NCI-H510A treated with DMSO at 0.1 percent for 48 hours (cell line): ENCODE measurements around the gene ISG20.
"Not testable (repeated sequence)": the region's sequence is repeated elsewhere in the genome, so short reads cannot be mapped to it uniquely, and the experiment has no call there.

ENCODE experiments used
- DNase-seq: peaks from one replicate; lab custom pipeline; 2025; lab: John Stamatoyannopoulos, UW

Gene ISG20

GRCh38 chr15:88636654-88637053 lies 2.2 kb upstream of the ISG20 start:
- DNase-seq = no peak

- no peak for DNase-seq
Measured at GRCh38 chr15:88637436-88637835, 1.4 kb upstream of the ISG20 start.

GRCh38 chr15:88637841-88638625 lies 783 bp upstream of the ISG20 start:
- no peak for DNase-seq

- no peak for DNase-seq
Measured at GRCh38 chr15:88641959-88642452, 3.2 kb downstream of the ISG20 start.

- not testable (repeated sequence) for DNase-seq
Measured at GRCh38 chr15:88642514-88642913, 3.7 kb downstream of the ISG20 start.

GRCh38 chr15:88644741-88645140 lies 5.9 kb downstream of the ISG20 start:
- DNase-seq = no peak

- no peak for DNase-seq
Measured at GRCh38 chr15:88645171-88646087, 6.6 kb downstream of the ISG20 start.

- DNase-seq = no peak
Measured at GRCh38 chr15:88646088-88646405, 7.2 kb downstream of the ISG20 start.

GRCh38 chr15:88646951-88647350 lies 8.1 kb downstream of the ISG20 start:
- DNase-seq = no peak

- DNase-seq = no peak
Measured at GRCh38 chr15:88647351-88648105, 8.7 kb downstream of the ISG20 start.

- DNase-seq = no peak
Measured at GRCh38 chr15:88648357-88649214, 9.8 kb downstream of the ISG20 start.

- DNase-seq = no peak
Measured at GRCh38 chr15:88649286-88649733, 10.5 kb downstream of the ISG20 start.

GRCh38 chr15:88649753-88650551 lies 11.1 kb downstream of the ISG20 start:
- no peak for DNase-seq

GRCh38 chr15:88650556-88650955 lies 11.7 kb downstream of the ISG20 start:
- no peak for DNase-seq

- DNase-seq = no peak
Measured at GRCh38 chr15:88651136-88651732, 12.4 kb downstream of the ISG20 start.

- DNase-seq = no peak
Measured at GRCh38 chr15:88651971-88652370, 13.2 kb downstream of the ISG20 start.

GRCh38 chr15:88652456-88653199 lies 13.8 kb downstream of the ISG20 start:
- DNase-seq = peak; percentile 53

GRCh38 chr15:88653200-88654064 lies 14.6 kb downstream of the ISG20 start:
- no peak for DNase-seq
